A673 (cell line): ENCODE measurements around the gene DGKD. TPM values are rescaled to one million over a fixed set of nuclear protein-coding genes. Genes with fewer than 3 reads are reported as not detected.

Experiments
- BruUV-seq: library from RNA; stranded (reverse); fragments of 400-500 nt; replicated peaks from 2 replicates; lab custom pipeline; 2021; lab: Mats Ljungman, UMichigan
- CTCF ChIA-PET: fragments of 300-600 bp; sonication (Branson Sonifier 250); formaldehyde crosslinking; loops from one replicate; lab custom pipeline; 2022; ENCODE audit warnings: antibody characterized with exemption; lab: Charles Lee
- POLR2A ChIA-PET: fragments of 300-600 bp; sonication (Branson Sonifier 250); formaldehyde crosslinking; loops from one replicate; lab custom pipeline; 2022; ENCODE audit warnings: antibody characterized with exemption; ENCODE audit not compliant: low non-redundant PET; lab: Charles Lee
- DNase-seq: peaks from one replicate; pipeline ENCODE4 v3.0.0-alpha.2; 2015; ENCODE audit warnings: low spot score
- H3K27ac ChIP-seq: fragments of 200-600 bp; sonication (generic); 2 replicates; pipeline ENCODE4 v1.5.1; 2016; ENCODE audit warnings: mixed run types, low read depth, mild to moderate bottlenecking, mixed read lengths, antibody characterized with exemption, low read length; ENCODE audit not compliant: poor library complexity, severe bottlenecking
- H3K27me3 ChIP-seq: fragments of 200-600 bp; sonication (generic); replicated peaks from 2 replicates; pipeline ENCODE4 v1.6.1; 2017; ENCODE audit warnings: mixed run types, low read depth, mild to moderate bottlenecking, mixed read lengths, antibody characterized with exemption, low read length; ENCODE audit not compliant: insufficient read depth, poor library complexity
- H3K36me3 ChIP-seq: fragments of 200-600 bp; sonication (generic); 2 replicates; pipeline ENCODE4 v1.6.1; 2016; ENCODE audit warnings: mixed run types, mild to moderate bottlenecking, mixed read lengths, antibody characterized with exemption, low read length; ENCODE audit not compliant: insufficient read depth, poor library complexity, severe bottlenecking
- H3K4me1 ChIP-seq: fragments of 200-600 bp; sonication (generic); 2 replicates; pipeline ENCODE4 v1.6.1; 2017; ENCODE audit warnings: mixed run types, mild to moderate bottlenecking, mixed read lengths, antibody characterized with exemption, low read length; ENCODE audit not compliant: insufficient read depth, poor library complexity, severe bottlenecking
- H3K4me3 ChIP-seq: fragments of 200-600 bp; sonication (generic); 2 replicates; pipeline ENCODE4 v1.5.1; 2016; ENCODE audit warnings: low read depth, mixed run types, mild to moderate bottlenecking, mixed read lengths, low read length; ENCODE audit not compliant: poor library complexity, severe bottlenecking
- H3K9me3 ChIP-seq: fragments of 200-600 bp; sonication (generic); 2 replicates; pipeline ENCODE4 v1.6.1; 2016; ENCODE audit warnings: mixed run types, low read depth, mild to moderate bottlenecking, mixed read lengths, antibody characterized with exemption, low read length; ENCODE audit not compliant: poor library complexity, severe bottlenecking
- CTCF ChIP-seq: fragments of 300-800, 200-600 bp; sonication (generic); conservative IDR thresholded peaks from 2 replicates; pipeline ENCODE4 v1.5.1; 2017; ENCODE audit warnings: low read depth, mild to moderate bottlenecking, antibody characterized with exemption, low read length, moderate library complexity, mixed read lengths
- EZH2 ChIP-seq: fragments of 200-600 bp; sonication (generic); IDR thresholded peaks from 2 replicates; pipeline ENCODE4 v1.6.1; 2017; ENCODE audit warnings: borderline replicate concordance, low read depth, mild to moderate bottlenecking, mixed read lengths, antibody characterized with exemption, low read length; ENCODE audit not compliant: poor library complexity, severe bottlenecking
- intact Hi-C: fragments of 100-400 bp; cut with micrococcal nuclease; formaldehyde crosslinking; loops from one replicate; pipeline ENCODE4 v1.10.0; 2022; ENCODE audit not compliant: unreplicated experiment
- total RNA-seq: library from RNA; stranded (reverse); gene quantifications from 2 replicates; pipeline ENCODE4 v1.2.3, GENCODE V29; 2021

The DGKD gene
- total RNA-seq, 1 experiment from 2014 or later, result 128 TPM

- DNase-seq, result no peak
- Histone ChIP-seq H3K36me3 (peaks cover 39% of the 10 kb centered on the region), H3K4me3 (no peak overlapping the region), H3K4me1 (no peaks in the 10 kb centered on the region), H3K9me3 (no peaks in the 10 kb centered on the region), H3K27ac (no peak overlapping the region), H3K27me3 (no peaks in the 10 kb centered on the region)
- ChIA-PET POLR2A (no interaction called here), CTCF (no interaction called here)
- TF ChIP-seq EZH2, result no peak
- BruUV-seq, result no TSS peak
- intact Hi-C loops, result no loop called here
Measured at GRCh38 chr2:233462826-233463470, 108.7 kb downstream of the DGKD start.

DNA sequence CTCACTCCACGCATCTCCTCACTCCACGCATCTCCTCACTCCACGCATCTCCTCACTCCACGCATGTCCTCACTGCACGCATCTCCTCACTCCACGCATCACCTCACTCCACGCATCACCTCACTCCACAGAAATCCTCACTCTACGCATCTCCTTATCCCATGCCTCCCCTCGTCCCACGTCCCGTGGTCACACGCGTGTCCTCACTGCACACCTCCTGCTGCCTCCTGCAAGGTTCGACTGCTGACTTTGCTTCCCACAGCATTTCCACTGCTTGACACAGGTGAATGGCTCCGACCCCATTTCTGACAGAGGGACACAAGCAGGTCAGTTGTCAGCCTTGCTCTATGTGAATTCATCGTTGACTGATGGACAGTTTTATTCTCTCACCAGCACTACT, 109.3 kb downstream of the DGKD start:
- ChIA-PET CTCF (no interaction called here), POLR2A (no interaction called here)
- BruUV-seq, result no TSS peak
- Histone ChIP-seq H3K27ac (no peak overlapping the region), H3K4me3 (no peak overlapping the region), H3K9me3 (no peaks in the 10 kb centered on the region), H3K36me3 (peaks cover 39% of the 10 kb centered on the region), H3K27me3 (no peaks in the 10 kb centered on the region), H3K4me1 (no peaks in the 10 kb centered on the region)
- TF ChIP-seq EZH2 (no peak), CTCF (no peak)
- intact Hi-C loops, result no loop called here
- no peak for DNase-seq

DNA sequence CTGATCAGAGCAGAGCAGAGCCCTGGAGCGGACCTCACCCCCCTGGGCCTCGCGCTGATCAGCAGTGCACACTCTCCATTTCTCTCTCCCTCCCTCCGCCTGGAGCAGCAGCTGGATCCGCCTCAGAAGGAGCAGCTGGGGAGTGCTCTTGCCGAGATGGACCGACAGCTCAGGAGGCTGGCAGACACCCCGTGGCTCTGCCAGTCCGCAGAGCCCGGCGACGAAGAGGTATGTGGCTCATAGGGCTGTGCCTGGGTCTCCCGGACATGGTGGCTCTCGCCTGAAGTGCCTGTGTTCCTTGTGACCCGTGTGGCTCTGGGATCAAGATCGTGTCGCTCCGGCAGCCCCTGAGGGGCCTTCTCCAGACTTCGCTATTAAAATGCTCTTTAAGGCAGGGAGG, 109.8 kb downstream of the DGKD start:
- no peak overlapping the region for H3K27ac ChIP-seq
- TF ChIP-seq EZH2 (no peak), CTCF (no peak)
- ChIA-PET CTCF (no interaction called here), POLR2A (no interaction called here)
- no TSS peak for BruUV-seq
- no peaks in the 10 kb centered on the region for H3K4me1 ChIP-seq
- no peak for DNase-seq
- H3K27me3 ChIP-seq, result no peaks in the 10 kb centered on the region
- peaks cover 44% of the 10 kb centered on the region for H3K36me3 ChIP-seq
- no peak overlapping the region for H3K4me3 ChIP-seq
- intact Hi-C loops, result no loop called here
- H3K9me3 ChIP-seq, result no peaks in the 10 kb centered on the region
